NCI-H128 (cell line): Measurements from ENCODE around the gene BIK.
"Not testable (repeated sequence)": the region's sequence is repeated elsewhere in the genome, so short reads cannot be mapped to it uniquely, and the experiment has no call there.

Experiments used
- DNase-seq: peaks from one replicate; lab custom pipeline; 2025; ENCODE audit not compliant: unreplicated experiment; lab: John Stamatoyannopoulos, UW

BIK gene

GRCh38 chr22:43104056-43104625 lies 6.4 kb upstream of the BIK start:
- not testable (repeated sequence) for DNase-seq

- not testable (repeated sequence) for DNase-seq
Observed at GRCh38 chr22:43104950-43105349, 5.6 kb upstream of the BIK start.

- DNase-seq, result no peak
Observed at GRCh38 chr22:43106302-43106701, 4.2 kb upstream of the BIK start.

GRCh38 chr22:43109511-43109910 lies 1.0 kb upstream of the BIK start:
- no peak for DNase-seq

GRCh38 chr22:43109921-43110443 lies 568 bp upstream of the BIK start:
- no peak for DNase-seq

- DNase-seq, result no peak
Observed at GRCh38 chr22:43110927-43111623, 525 bp downstream of the BIK start.

GRCh38 chr22:43113526-43114251 lies 3.1 kb downstream of the BIK start:
- DNase-seq, result no peak

GRCh38 chr22:43114958-43115357 lies 4.4 kb downstream of the BIK start:
- DNase-seq, result no peak

- DNase-seq, result no peak
Observed at GRCh38 chr22:43116932-43117331, 6.4 kb downstream of the BIK start.

GRCh38 chr22:43118024-43118849 lies 7.7 kb downstream of the BIK start:
- DNase-seq, result no peak

GRCh38 chr22:43118953-43119458 lies 8.5 kb downstream of the BIK start:
- no peak for DNase-seq

GRCh38 chr22:43126501-43127165 lies 16.1 kb downstream of the BIK start:
- no peak for DNase-seq

- DNase-seq, result no peak
Observed at GRCh38 chr22:43127166-43127908, 16.8 kb downstream of the BIK start.

- no peak for DNase-seq
Observed at GRCh38 chr22:43128116-43128515, 17.6 kb downstream of the BIK start.

- DNase-seq, result no peak
Observed at GRCh38 chr22:43128928-43129424, 18.4 kb downstream of the BIK start.

- DNase-seq, result no peak
Observed at GRCh38 chr22:43129426-43130425, 19.2 kb downstream of the BIK start.

GRCh38 chr22:43131773-43132501 lies 21.4 kb downstream of the BIK start:
- no peak for DNase-seq

GRCh38 chr22:43133401-43133800 lies 22.9 kb downstream of the BIK start:
- no peak for DNase-seq
